HG03571 (cell line): ENCODE data around the gene ZDHHC16.
A peak's percentile ranks its signal among the peaks of the same experiment; 100 is the strongest.
"Not testable (repeated sequence)": the region's sequence is repeated elsewhere in the genome, so short reads cannot be mapped to it uniquely, and the experiment has no call there.

ENCODE experiments used
- ATAC-seq: cut with Tn5 transposase; IDR thresholded peaks from one replicate; pipeline ENCODE4 v1.9.1; 2021; ENCODE audit not compliant: unreplicated experiment

The ZDHHC16 gene

GRCh38 chr10:97445722-97446639 lies at the start of gene ZDHHC16, which contains the start of gene EXOSC1:
TSS of gene ZDHHC16 (plus strand) at chr10:97446175. CDS start at chr10:97451676, 5,501 bp downstream.
TSS of gene EXOSC1 (minus strand) at chr10:97446006. CDS start at chr10:97445985, 21 bp downstream.
- peak; percentile 96 for ATAC-seq

- ATAC-seq = no peak
These were observed 46.0 kb upstream of the ZDHHC16 start for GRCh38 chr10:97399843-97400545.

- peak; percentile 89 for ATAC-seq
These were observed 45.1 kb upstream of the ZDHHC16 start, which contains the start of gene RRP12 for GRCh38 chr10:97400665-97401454. TSS of gene RRP12 (minus strand) at chr10:97401340. CDS start at chr10:97401231, 109 bp downstream.

- ATAC-seq = no peak
These were observed 44.5 kb upstream of the ZDHHC16 start for GRCh38 chr10:97401455-97401919.

GRCh38 chr10:97404044-97404443 lies 41.9 kb upstream of the ZDHHC16 start:
- ATAC-seq = no peak

GRCh38 chr10:97406064-97406463 lies 39.9 kb upstream of the ZDHHC16 start:
- ATAC-seq = no peak

GRCh38 chr10:97406483-97406882 lies 39.5 kb upstream of the ZDHHC16 start:
- not testable (repeated sequence) for ATAC-seq

GRCh38 chr10:97407211-97407951 lies 38.6 kb upstream of the ZDHHC16 start:
- peak; percentile 75 for ATAC-seq

- ATAC-seq = no peak
These were observed 38.1 kb upstream of the ZDHHC16 start for GRCh38 chr10:97407952-97408248.

GRCh38 chr10:97408496-97408992 lies 37.4 kb upstream of the ZDHHC16 start:
- no peak for ATAC-seq

- ATAC-seq = no peak
These were observed 34.6 kb upstream of the ZDHHC16 start for GRCh38 chr10:97411406-97411805.

- no peak for ATAC-seq
These were observed 33.1 kb upstream of the ZDHHC16 start for GRCh38 chr10:97412891-97413304.

GRCh38 chr10:97416565-97416964 lies 29.4 kb upstream of the ZDHHC16 start:
- ATAC-seq = no peak

GRCh38 chr10:97423757-97424098 lies 22.2 kb upstream of the ZDHHC16 start:
- not testable (repeated sequence) for ATAC-seq

- ATAC-seq = peak; percentile 85
These were observed 19.8 kb upstream of the ZDHHC16 start, which contains the start of gene PGAM1 for GRCh38 chr10:97425964-97426775. TSS of gene PGAM1 (plus strand) at chr10:97426191. CDS start at chr10:97426308, 117 bp downstream.

- ATAC-seq = no peak
These were observed 19.0 kb upstream of the ZDHHC16 start for GRCh38 chr10:97426776-97427570.

GRCh38 chr10:97427571-97428179 lies 18.3 kb upstream of the ZDHHC16 start:
- no peak for ATAC-seq

- ATAC-seq = no peak
These were observed 17.4 kb upstream of the ZDHHC16 start for GRCh38 chr10:97428572-97428981.
